Gastrocnemius medialis (tissue), 4 donors: ENCODE data around the gene TAX1BP1. TPM values are rescaled to one million over a fixed set of nuclear protein-coding genes. Genes with fewer than 3 reads are reported as not detected.

Experiments used
- ATAC-seq, 2 donors: fragments of 150-250 bp; one replicate each; pipeline ENCODE4 v1.9.1; 2016
- DNase-seq, 2 donors: peaks; one replicate each; pipeline ENCODE4 v3.0.0-alpha.2; 2019
- H3K27ac ChIP-seq, 4 donors: fragments of 200-600 bp; sonication (generic); 1 replicate in 1 of 4; 2 replicates in 3 of 4; pipeline ENCODE4 v1.5.1; 2016 to 2018; ENCODE audit warnings: mild to moderate bottlenecking in 2 of 4, moderate library complexity in 1 of 4
- H3K27me3 ChIP-seq, 3 donors: fragments of 200-600 bp; sonication (generic) in 2 of 3; 1 replicate in 1 of 3; 2 replicates in 2 of 3; pipeline versions ENCODE4 v1.5.1 to v1.6.0; 2016 to 2019; ENCODE audit warnings: mild to moderate bottlenecking in 1 of 3, moderate library complexity in 1 of 3
- H3K36me3 ChIP-seq, 2 donors: fragments of 200-600 bp; sonication (generic) in 1 of 2; one replicate each; pipeline ENCODE4 v1.5.1; 2017 to 2018
- H3K4me1 ChIP-seq, 2 donors: fragments of 200-600 bp; sonication (generic) in 1 of 2; one replicate each; pipeline ENCODE4 v1.5.1; 2016 to 2017; ENCODE audit warnings: mild to moderate bottlenecking in 2 of 2
- H3K4me3 ChIP-seq, 4 donors: fragments of 200-600 bp; sonication (generic) in 3 of 4; 1 replicate in 1 of 4; 2 replicates in 3 of 4; pipeline ENCODE4 v1.5.1; 2016 to 2019; ENCODE audit warnings: mild to moderate bottlenecking in 2 of 4
- H3K9me3 ChIP-seq, 3 donors: fragments of 200-600 bp; sonication (generic) in 2 of 3; 1 replicate in 1 of 3; 2 replicates in 2 of 3; pipeline ENCODE4 v1.5.1; 2016 to 2019
- CTCF ChIP-seq, 5 experiments: fragments of 450-650 bp in 3 of 5; fragments of 200-600 bp in 2 of 5; sonication (generic) in 2 of 5; IDR thresholded peaks in 4 of 5; conservative IDR thresholded peaks in 1 of 5; 1 replicate in 4 of 5; 2 replicates in 1 of 5; pipeline ENCODE4 v1.5.1; 2016 to 2019; ENCODE audit warnings: antibody characterized with exemption in 5 of 5, mild to moderate bottlenecking in 3 of 5, moderate library complexity in 3 of 5
- POLR2A ChIP-seq, 2 donors: fragments of 450-650 bp; IDR thresholded peaks; one replicate each; pipeline ENCODE4 v1.6.1; 2017; ENCODE audit warnings: antibody characterized with exemption in 2 of 2, mild to moderate bottlenecking in 2 of 2, moderate library complexity in 2 of 2
- in situ Hi-C, 4 donors: fragments of 200-750 bp; cut with MboI; loops; one replicate each; pipeline versions ENCODE4 v1.15.0 to v1.8.0; 2017; ENCODE audit warnings: low sequenced_read_pairs in 4 of 4
- intact Hi-C: fragments of 100-400 bp; cut with DNase I; formaldehyde crosslinking; loops from one replicate; pipeline ENCODE4 v1.15.1; 2023; ENCODE audit warnings: low total_unique reads
- total RNA-seq, 4 donors: library from RNA; depleted of rRNA; stranded (reverse); fragments of >200 nt; gene quantifications; one replicate each; pipeline versions ENCODE4 v1.1.0 to v1.2.3, GENCODE V29; 2016

The TAX1BP1 gene
- total RNA-seq, 4 donors from 2014 or later, result 110 to 136 (median 113) TPM

GRCh38 chr7:27788437-27788836 is 48.5 kb downstream of the TAX1BP1 start:
- intact Hi-C loops, result no loop called here
- DNase-seq (no peak), ATAC-seq (no peak)
- TF ChIP-seq CTCF (IDR thresholded peaks at IDR 0.05 in 4 of 5, conservative IDR thresholded peaks at IDR 0.05 in 1 of 5), result no peak
- no peak for TF ChIP-seq POLR2A (IDR thresholded peaks at IDR 0.05)
- peaks cover 0 to 48% of the 10 kb centered on the region in 2 donors for H3K36me3 ChIP-seq
- H3K4me1 ChIP-seq, result peaks cover 0 to 4% of the 10 kb centered on the region in 2 donors
- H3K27ac ChIP-seq, result no peak overlapping the region
- in situ Hi-C loops, result loop anchor here in 3 of 4 donors (25.0 kb wide), 2 partner anchors 224 to 576 kb away; partner anchors contain the start of gene HOXA13 (in 2 of the 3)
- no peaks in the 10 kb centered on the region for H3K27me3 ChIP-seq
- H3K9me3 ChIP-seq, result no peaks in the 10 kb centered on the region
- H3K4me3 ChIP-seq, result no peak overlapping the region

DNA sequence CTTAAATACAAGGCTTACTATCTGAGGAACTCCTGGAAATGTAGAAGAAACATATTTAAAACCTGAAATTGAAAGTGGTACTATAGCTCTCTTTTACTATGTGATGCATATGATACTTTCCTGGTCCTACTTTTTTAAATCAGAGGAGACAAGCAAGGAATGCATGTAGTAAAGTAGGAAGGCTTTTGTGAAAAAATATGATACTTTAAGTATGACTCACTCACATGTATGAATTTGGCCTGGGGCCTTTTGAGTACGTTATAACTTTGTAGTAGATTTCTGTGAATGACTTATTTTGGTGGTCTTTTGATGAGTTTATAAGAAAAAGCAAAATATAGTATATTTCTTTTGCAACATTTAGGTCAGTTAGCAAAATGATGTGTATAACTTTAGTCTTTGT is 53.8 kb downstream of the TAX1BP1 start:
- Histone ChIP-seq H3K27me3 (no peaks in the 10 kb centered on the region), H3K9me3 (no peaks in the 10 kb centered on the region), H3K27ac (no peak overlapping the region), H3K4me3 (no peak overlapping the region), H3K36me3 (peaks cover 0 to 67% of the 10 kb centered on the region in 2 donors), H3K4me1 (no peaks in the 10 kb centered on the region)
- TF ChIP-seq POLR2A (IDR thresholded peaks at IDR 0.05), result no peak
- no peak for TF ChIP-seq CTCF (IDR thresholded peaks at IDR 0.05 in 4 of 5, conservative IDR thresholded peaks at IDR 0.05 in 1 of 5)
- DNase-seq (no peak), ATAC-seq (no peak)
- in situ Hi-C loops (loop anchor here in 3 of 4 donors (25.0 kb wide), 2 partner anchors 219 to 581 kb away; partner anchors contain the start of gene HOXA13 (in 2 of the 3)), intact Hi-C loops (no loop called here)

DNA sequence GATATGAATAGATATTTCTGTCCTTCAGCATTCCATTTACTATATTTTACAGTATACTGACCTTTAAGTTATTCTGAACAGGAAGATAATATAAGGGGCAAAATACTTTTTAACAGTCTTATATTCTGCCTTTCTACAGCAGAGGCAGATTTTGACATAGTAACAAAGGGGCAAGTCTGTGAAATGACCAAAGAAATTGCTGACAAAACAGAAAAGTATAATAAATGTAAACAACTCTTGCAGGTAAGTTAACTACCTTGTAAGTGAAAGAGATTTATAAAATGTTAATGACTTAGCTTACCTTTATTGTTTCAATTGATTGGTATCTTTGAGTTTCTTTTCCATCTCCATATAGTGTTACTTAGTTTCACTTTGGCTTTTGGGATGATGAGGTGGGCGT is 56.0 kb downstream of the TAX1BP1 start:
- Histone ChIP-seq H3K9me3 (no peaks in the 10 kb centered on the region), H3K4me1 (no peaks in the 10 kb centered on the region), H3K27me3 (no peaks in the 10 kb centered on the region), H3K27ac (no peak overlapping the region), H3K36me3 (peaks cover 0 to 64% of the 10 kb centered on the region in 2 donors), H3K4me3 (no peak overlapping the region)
- in situ Hi-C loops (loop anchor here in 3 of 4 donors (25.0 kb wide), 2 partner anchors 216 to 584 kb away; partner anchors contain the start of gene HOXA13 (in 2 of the 3)), intact Hi-C loops (no loop called here)
- TF ChIP-seq POLR2A (IDR thresholded peaks at IDR 0.05) (no peak), CTCF (IDR thresholded peaks at IDR 0.05 in 4 of 5, conservative IDR thresholded peaks at IDR 0.05 in 1 of 5) (no peak)
- ATAC-seq, result no peak
- DNase-seq, result no peak

DNA sequence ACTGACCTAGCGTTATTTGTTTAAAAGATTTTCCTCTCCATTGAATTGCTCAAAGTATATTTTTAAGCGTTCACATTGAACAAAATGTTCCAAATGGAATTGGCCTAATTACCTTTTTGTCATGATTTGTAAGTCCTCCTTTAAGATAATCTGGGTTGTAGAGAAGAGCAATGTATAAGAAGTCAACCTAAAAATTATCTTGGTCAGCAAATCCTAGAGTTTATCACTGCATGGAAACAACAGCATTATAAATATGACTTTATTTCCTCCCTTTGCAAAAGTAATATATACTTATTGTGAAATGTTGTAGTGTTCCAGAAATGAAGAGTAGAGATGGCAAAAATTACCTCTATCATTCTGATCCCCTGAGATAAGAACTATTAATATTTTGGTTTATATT is 59.2 kb downstream of the TAX1BP1 start:
- in situ Hi-C loops, result loop anchor here in 3 of 4 donors (25.0 kb wide), 2 partner anchors 213 to 587 kb away; partner anchors contain the start of gene HOXA13 (in 2 of the 3)
- DNase-seq, result no peak
- intact Hi-C loops, result no loop called here
- Histone ChIP-seq H3K4me3 (no peak overlapping the region), H3K27ac (no peak overlapping the region), H3K9me3 (no peaks in the 10 kb centered on the region), H3K27me3 (no peaks in the 10 kb centered on the region), H3K4me1 (peaks cover 0 to 10% of the 10 kb centered on the region in 2 donors), H3K36me3 (peaks cover 0 to 39% of the 10 kb centered on the region in 2 donors)
- no peak for ATAC-seq
- TF ChIP-seq CTCF (IDR thresholded peaks at IDR 0.05 in 4 of 5, conservative IDR thresholded peaks at IDR 0.05 in 1 of 5) (no peak), POLR2A (IDR thresholded peaks at IDR 0.05) (no peak)

DNA sequence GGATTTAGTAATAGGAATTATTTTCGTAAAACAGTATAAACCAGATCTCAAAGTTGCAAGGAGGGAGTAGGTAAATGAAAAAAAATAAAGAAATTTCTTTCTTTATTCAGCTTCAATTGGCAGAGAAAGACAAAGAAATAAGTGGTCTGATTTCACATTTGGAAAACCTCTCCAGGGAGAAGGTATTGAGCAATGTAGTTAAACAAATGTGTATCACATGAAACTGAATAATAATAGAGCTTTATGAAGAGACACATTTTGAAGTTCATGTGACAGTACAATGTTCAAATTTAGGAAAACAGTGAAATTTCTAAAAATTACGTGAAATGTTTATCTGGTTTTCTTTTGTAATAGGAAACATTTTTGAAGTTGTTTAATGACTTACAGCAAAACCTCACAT is 63.0 kb downstream of the TAX1BP1 start:
- TF ChIP-seq CTCF (IDR thresholded peaks at IDR 0.05 in 4 of 5, conservative IDR thresholded peaks at IDR 0.05 in 1 of 5) (no peak), POLR2A (IDR thresholded peaks at IDR 0.05) (no peak)
- intact Hi-C loops, result no loop called here
- H3K9me3 ChIP-seq, result no peaks in the 10 kb centered on the region
- no peak overlapping the region for H3K4me3 ChIP-seq
- peaks cover 5 to 15% of the 10 kb centered on the region in 2 donors for H3K4me1 ChIP-seq
- peak; percentile 55 to 59 for ATAC-seq
- peaks cover 0 to 8% of the 10 kb centered on the region in 2 donors for H3K36me3 ChIP-seq
- H3K27me3 ChIP-seq, result no peaks in the 10 kb centered on the region
- no peak for DNase-seq
- H3K27ac ChIP-seq, result peak overlapping the region; percentile 27 to 38 (median 33)
- in situ Hi-C loops, result no loop called here
